Left ventricle myocardium superior (tissue), 1 donor: ENCODE data around the gene CRACDL. TPM values are rescaled to one million over a fixed set of nuclear protein-coding genes. Genes with fewer than 3 reads are reported as not detected.
A peak's percentile ranks its signal among the peaks of the same experiment; 100 is the strongest.
"Not testable (repeated sequence)": the region's sequence is repeated elsewhere in the genome, so short reads cannot be mapped to it uniquely, and the experiment has no call there.

Experiments
- ATAC-seq: fragments of 200-7000 bp; cut with Tn5 transposase; one replicate; pipeline ENCODE4 v1.9.1; 2020; ENCODE audit warnings: mild to moderate bottlenecking, moderate library complexity
- DNase-seq: peaks from one replicate; pipeline ENCODE4 v3.0.0-alpha.2; 2020
- intact Hi-C: fragments of 100-400 bp; cut with micrococcal nuclease; formaldehyde crosslinking; loops from one replicate; pipeline ENCODE4 v1.11.0; 2022
- total RNA-seq: library from RNA; stranded (reverse); fragmentation: NEBNext Ultra II Directional; extraction: Animal tissue kit (Norgen Biotek cat#: 25700); gene quantifications from one replicate; pipeline ENCODE4 v1.2.1, GENCODE V29; 2021
- donor health status: DM: no; HTN: yes; CAD: no; lungs with severe emphysema.

The CRACDL gene
- total RNA-seq, 1 donor from 2014 or later, result 4.0 TPM

DNA sequence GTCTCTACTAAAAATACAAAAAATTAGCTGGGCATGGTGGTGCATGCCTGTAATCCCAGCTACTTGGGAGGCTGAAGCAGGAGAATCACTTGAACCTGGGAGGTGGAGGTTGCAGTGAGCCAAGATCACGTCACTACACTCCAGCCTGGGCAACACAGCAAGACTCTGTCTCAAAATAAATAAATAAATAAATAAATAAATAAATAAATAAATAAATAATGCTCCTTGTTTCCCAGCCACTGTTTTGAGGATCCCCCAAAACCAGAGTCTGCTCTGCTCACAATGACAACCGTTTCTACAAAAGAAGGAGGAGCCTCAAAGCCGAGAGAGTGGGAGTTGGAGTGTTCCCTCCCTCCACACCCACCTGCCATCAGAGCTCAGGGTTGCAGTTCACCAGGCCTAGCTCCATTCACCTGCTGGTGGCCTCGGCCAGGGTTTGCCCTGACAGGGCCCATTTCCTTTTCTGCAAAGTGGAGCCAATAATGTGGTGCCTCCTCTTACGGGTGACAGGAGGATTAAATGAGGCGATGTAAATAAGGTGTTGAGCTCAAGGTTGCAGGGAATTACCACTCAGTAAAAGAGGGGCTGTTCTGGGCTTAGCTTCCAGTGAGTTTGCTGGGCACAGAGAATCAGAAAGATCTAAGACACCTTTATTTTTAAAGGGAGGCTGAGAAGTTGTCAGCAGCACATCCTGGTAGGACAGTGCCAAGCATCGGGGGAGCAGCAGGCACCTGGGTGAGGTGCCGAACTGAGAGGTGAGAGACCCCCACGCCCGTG lies 25.5 kb downstream of the CRACDL start:
- intact Hi-C loops, result no loop called here
- DNase-seq, result no peak
- no peak for ATAC-seq

DNA sequence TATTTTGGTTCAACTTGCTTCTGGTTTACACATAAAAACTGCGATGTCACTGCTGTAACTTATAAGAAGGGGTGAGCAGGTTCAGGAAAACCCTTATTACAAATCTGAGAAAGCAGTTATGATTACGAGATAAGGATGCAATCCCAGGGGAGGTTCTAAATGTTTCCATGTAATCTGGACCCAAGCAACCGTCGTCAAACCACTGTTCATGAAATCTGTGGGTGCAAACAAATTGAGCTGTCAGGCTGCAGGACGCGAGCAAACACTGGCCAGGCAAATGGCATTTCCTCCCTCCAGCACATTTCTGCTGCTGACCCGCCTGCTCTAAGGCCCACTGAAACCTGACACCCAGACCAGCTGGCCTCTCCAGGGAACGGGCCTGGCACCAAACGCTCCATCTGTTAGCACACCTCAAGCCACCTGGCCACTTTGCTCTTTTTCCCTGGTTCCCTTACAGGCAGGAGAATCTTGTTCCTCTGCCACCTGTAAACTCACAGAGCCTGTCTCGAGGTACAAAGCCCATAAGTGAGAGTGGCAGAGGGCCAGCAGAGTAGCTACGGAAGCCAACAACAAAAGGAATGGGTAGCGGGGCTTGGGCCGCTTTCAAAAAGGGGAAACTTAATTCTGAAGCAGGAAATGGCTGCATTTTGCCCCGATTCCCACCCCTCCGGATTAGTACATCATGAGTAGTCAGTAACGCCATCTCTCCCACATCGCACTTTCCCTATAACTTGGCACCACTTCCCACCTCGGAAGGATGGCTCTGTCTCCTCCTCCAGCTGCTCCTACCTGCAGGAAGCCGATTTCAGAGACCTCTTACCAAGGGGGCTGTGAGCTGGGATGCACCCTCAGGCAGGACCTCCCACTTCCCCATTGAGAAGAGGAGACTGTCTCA lies 26.5 kb downstream of the CRACDL start:
- DNase-seq (no peak), ATAC-seq (peak; percentile 61)
- intact Hi-C loops, result no loop called here

DNA sequence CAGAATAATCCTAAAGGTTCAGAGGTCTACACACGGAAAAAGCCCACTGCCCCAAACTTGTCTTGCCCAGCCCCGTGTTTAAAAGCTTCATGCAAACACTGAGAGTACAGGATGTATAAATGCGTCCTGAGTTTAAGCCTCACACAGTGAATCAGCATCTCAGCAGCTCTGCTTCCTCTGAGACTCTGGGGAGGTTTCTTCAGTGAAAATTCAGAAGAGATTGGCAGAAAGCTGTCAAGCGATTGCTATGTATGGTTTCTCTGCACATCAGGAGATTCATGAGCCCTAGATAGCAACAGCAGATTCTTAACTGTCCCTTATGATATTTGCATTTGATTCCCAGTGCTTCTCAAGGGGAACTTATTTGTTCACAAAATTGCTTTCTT lies 27.1 kb downstream of the CRACDL start:
- intact Hi-C loops, result no loop called here
- ATAC-seq (no peak), DNase-seq (no peak)

DNA sequence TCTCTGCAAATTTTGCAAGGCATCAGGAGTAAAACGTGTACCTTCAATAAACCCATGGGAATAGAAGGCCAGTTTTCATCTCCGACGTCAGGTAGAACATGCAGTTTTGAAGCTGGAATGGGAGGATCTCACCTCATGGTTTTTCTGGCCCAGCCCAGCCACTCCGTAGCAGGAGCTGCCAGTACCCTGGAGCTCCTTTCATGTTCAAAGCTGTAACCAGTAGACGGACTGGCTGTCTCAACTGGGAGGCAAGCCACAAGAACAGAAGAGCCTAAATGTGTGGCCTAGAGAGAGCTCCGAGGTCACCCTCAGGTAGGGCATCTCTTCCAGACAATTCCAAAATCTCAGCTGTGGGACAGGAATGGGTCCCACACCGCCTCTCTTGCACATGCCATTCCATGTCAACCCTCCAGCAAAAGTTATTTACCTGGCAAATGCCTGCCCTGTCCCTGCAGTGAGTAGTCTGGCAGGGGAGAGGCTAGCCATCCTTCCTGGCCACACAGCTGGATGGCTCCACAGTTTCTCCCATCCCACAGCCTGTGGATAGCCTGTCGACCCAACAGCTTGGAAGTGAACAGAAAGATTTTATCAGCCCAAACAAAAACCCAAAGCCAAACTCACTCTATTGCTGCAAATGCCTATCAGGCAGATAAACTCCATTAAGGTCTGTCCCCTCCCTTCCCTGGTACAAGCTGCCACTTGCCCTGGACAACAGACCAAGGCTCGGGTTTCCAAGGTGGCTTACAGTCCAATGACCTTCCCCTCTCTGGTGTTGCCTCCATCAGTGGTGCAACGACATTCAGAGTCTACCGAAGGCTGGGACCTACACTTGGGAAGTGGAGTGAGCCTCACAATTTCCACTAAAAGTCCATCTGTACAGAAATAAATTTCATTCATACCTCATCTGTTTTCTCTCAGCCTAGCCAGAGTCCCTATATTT lies 27.8 kb downstream of the CRACDL start:
- intact Hi-C loops, result no loop called here
- DNase-seq, result no peak
- ATAC-seq, result no peak

DNA sequence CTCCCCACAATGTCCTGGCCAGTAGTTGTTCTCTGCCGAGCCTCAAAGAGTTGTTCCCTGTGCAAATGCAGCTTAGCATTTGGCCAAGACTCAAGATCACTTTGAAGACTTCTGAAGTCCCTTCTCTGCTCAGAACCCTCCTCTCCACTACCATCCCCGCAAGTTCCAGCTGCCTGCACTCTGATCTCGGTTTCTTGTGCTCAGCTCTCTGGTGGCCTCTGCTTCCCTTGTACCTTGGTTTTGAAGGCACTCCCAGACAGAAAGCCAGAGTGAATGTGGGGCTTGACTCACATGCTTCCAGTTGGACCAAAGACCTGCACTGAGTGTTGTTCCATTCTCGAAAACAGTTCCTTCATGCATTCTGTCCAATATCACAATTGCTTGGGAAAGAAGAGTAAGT lies 28.6 kb downstream of the CRACDL start:
- DNase-seq, result no peak
- intact Hi-C loops, result no loop called here
- ATAC-seq, result no peak

DNA sequence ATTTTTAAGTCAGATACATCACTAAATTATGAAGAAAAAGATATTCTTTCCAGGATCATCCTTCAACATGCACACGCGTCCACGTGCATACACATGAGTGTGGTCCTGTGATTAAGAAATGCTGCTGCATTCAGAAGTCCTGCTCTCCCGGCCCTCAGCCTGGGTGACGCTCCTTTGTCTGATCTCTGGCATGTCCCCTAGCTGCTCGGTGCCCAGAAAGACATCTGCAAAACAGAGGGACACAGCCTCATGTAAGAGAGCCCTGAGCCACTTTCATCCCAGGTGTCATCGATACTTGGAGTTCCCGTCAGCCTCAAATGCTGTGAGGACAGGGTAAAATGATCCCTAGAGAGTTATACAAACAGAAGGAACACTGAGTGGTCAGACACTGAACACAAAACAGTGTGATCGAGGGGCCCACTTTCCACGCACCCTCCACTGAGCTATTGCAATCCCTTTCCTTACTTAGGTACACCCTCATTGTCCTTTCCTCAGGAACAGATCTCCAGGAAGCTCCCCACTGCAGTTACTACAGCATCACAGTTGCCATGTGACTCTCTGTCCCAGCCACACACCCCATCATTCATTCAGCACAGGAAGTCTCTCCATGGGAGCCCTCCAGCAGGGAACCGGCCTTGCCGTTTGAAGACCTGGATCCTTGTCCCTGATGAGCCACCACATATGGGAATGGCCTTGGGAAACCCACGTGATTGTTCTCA lies 32.1 kb downstream of the CRACDL start:
- intact Hi-C loops, result no loop called here
- ATAC-seq (no peak), DNase-seq (no peak)

DNA sequence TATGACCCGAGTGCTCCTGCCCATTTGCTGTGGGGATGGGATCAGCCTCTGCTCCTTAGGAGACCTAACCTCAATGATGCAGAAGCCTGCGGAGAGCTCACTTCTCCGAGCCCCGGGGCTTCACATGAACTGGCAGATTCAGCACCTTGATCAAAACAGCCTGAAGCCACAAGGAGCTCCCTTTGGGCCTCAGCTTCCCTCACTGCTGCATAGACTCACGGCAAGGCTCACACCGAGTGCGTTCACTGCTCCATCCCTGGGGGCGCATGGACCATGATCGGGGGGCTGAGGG lies 33.0 kb downstream of the CRACDL start:
- ATAC-seq (no peak), DNase-seq (no peak)
- intact Hi-C loops, result no loop called here

DNA sequence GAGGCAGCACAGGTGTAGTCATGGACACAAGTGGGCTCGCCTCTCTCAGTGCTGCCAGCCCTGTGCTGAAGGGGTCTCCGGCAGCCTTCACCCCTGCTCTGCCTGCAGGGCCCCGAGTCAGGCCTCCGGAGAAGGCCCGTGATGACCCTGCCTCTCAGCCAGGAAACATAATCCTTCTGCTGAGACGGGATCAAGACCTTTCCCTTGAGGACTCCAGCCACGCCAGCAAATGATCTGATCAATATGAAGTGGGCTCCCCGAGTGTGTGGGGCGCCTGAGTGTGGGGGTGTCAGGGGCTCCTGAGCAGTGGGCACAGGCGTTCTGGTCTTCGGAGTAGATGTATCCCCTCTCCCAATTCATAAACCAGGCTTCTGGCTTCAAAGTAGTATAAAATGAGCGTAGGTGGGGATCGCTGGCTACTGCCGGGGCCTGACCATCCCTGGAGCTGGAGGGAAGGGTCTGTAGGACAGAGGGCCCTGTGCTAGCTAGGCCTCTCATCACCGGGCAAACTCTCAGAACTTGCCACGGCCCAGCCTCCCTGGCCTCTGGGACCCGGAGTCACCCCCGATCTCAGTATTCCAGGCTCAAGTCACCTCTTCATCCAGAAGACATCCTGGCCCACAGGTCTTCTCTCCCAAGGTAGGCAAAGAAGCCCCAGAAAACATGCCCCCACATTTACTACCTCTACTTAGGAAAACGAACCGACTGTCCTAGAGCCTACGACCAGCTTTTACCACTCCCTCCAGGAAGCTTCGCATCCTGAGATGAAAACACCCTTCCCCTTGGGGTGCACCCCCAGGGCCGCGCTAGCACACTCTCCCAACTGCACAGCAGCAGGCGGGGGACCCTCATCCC lies 33.6 kb downstream of the CRACDL start:
- DNase-seq (no peak), ATAC-seq (no peak)

DNA sequence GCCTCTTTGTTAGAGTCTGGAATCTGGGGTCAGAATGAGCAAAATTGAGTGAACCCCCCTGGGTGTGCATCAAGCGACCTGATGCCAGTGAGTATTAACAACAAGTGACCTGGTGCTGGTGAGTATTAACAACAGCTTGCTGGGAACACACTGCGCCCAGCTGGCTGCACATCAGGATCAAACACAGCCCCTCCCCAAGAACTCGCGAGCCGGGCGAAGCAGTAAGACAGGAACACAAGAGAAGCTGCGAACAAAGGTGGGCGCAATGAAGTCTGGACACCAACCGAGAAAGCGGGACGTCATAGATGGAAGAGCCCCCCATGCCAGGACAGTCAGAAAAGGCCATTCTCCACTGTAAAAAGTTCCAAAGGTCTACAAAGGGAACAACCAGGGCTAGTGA lies 34.3 kb downstream of the CRACDL start:
- ATAC-seq, result no peak
- no peak for DNase-seq
- intact Hi-C loops, result no loop called here

More for the DNA sequence above, 33.6 kb downstream of the CRACDL start:
- intact Hi-C loops, result no loop called here

DNA sequence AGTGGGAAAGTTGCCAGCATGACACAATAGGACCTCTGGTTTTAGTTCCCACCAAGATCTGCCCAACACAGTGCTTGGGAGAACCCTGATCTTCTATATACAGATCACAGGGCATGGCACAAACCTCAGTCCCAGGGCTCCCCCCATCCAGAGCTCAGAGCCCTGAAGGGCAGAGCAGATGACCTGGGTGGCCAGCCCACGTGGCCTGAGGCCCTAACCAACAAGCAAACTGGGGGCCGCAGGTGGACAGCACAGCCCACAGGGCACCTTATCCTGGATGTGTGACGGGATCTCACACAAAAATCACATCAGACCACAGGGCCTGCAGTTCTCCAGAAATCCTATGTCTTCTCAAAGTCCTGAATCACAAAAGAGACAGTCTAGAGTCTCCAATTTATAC lies 34.7 kb downstream of the CRACDL start:
- no peak for DNase-seq
- intact Hi-C loops, result no loop called here

DNA sequence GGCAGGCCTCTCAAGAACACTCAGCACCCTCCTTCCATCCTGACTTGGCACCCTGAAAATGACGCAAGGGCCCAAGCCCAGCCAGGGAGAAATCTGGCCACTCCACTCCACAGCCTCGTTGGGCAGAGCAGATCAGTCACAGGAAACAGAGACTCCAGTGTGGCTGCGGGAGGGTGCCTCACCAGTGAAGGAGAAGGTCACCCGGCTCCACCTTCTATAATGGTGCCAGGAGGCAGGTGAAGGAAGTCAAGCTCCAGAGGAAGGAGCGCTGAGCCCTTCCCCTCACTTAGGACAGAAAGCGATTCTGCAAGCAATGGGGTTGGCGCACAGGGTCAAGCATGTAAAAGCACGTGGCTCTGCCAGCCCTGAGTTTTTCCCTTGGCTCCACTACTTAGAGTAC lies 35.3 kb downstream of the CRACDL start:
- intact Hi-C loops, result no loop called here
- no peak for ATAC-seq
- DNase-seq, result no peak

More for the DNA sequence above, 34.7 kb downstream of the CRACDL start:
- no peak for ATAC-seq

DNA sequence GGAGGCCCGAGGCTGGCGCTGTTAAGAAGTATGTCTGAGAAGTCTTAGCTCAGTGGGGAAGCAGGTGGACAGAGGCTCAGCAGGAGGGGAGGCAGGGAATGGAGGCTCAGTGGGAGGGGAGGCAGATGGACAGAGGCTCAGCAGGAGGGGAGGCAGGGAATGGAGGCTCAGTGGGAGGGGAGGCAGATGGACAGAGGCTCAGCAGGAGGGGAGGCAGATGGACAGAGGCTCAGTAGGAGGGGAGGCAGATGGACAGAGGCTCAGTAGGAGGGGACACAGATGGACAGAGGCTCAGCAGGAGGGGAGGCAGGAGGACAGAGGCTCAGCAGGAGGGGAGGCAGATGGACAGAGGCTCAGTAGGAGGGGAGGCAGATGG lies 36.3 kb downstream of the CRACDL start:
- ATAC-seq, DNase-seq, intact Hi-C loops: not testable (repeated sequence)

DNA sequence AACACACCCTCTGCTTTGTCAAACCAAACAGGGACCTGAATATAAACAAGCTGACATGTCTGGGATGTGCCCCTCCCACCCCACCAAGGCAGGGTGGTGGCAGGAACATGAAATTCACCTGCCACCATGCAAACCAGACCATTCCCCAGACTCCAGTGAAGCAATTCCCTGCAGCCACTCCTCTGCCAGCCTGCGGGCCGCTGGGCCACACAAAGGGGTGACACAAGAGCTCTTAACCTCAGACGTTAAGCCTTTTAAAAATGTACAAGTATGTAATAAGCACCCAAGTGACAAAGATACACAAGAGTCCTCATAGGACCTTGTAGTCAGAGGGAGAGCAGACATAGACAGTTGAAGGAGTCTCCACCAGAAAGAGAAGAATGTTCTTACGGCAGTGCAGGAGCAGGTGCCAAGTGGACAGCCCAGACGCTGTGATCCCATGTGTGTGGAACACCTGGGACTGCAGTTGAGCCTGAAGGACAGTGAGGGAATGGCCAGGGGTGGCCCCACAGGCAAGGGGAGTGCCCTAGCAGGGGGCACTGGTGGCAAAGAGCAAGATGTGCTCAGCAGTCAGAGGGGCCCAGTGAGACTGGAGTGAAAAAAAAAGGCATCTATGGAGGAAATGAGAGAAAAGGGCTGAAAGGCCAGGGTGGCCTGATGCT lies 36.9 kb downstream of the CRACDL start:
- ATAC-seq, result no peak
- intact Hi-C loops, result no loop called here
- DNase-seq, result no peak

DNA sequence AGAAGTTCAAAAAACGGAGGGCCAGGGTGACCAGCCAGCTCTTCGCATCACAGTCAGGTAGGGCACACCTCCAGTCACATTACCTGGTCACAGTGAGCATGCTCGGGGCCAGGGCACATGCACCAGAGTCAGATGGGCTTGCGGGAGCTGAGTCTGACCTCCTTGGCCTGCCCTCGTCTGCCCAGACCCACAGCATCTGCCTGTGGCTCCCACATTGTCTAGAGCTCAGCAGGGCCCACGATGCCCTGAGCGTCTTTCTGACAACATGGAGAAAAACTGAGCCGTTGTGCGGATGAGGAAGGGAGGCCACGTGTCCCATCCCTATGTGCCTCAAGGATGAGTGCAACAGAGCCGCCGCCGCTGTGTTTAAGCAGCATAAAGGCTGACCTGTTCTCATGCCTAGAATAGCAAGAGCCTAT lies 37.6 kb downstream of the CRACDL start:
- intact Hi-C loops, result no loop called here
- no peak for DNase-seq
- no peak for ATAC-seq

DNA sequence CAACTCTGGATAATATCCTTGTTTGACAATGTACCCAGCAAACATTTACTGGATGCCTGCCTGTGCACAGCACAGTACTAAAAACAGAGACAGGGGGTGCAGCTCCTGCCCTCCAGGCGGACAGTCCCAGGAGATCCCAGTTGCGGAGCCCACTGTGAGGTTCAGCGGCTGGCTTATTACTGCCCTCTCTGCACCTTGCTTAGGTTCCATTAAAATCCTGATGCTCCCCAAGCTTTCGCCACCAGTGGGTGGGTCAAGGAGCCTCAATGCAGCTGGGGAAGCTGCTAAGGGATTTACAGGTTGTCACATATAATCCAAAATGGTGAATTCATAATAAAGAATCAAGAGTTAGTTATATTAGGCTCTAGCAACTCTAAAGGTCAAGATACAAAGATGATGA lies 38.3 kb downstream of the CRACDL start:
- DNase-seq (no peak), ATAC-seq (no peak)
- intact Hi-C loops, result no loop called here

DNA sequence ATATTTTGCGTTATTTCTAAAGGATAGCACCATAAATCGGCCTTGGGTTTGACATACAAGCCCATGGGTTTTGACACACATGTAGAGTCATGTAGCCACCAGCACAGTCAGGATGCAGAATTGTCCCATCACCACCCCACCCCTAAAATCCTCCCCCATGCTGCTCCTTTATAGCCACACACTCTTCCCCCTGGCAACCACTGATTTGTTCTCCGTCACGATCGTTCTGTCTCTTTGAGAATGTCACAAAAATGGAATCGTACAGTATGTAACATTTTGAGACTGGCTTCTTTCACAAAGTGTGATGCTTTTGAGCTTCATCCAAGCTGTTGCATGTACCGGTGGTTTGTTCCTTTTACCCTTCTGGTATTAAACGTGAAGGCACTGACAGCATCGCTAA lies 39.1 kb downstream of the CRACDL start:
- DNase-seq (no peak), ATAC-seq (no peak)
- intact Hi-C loops, result no loop called here

DNA sequence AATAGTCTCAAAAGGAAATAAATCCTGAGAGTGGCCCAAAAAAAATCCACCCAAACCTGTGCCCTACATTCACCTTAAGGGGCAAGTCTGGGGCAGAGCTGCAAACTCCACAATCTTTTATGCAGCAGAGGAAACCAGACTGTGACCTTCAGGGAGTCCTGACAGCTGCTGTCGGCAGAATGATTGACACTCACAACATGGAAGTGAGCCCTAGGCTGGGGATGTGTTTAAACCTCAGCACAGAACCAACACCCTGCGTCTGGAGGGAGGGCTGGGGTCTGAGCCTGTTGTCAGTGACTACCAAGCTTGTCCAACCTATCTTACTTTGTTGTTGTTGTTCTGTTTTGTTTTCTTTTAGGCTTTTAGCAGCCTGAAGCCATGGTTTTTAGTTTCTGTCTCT lies 39.6 kb downstream of the CRACDL start:
- no peak for DNase-seq
- intact Hi-C loops, result no loop called here
- no peak for ATAC-seq

DNA sequence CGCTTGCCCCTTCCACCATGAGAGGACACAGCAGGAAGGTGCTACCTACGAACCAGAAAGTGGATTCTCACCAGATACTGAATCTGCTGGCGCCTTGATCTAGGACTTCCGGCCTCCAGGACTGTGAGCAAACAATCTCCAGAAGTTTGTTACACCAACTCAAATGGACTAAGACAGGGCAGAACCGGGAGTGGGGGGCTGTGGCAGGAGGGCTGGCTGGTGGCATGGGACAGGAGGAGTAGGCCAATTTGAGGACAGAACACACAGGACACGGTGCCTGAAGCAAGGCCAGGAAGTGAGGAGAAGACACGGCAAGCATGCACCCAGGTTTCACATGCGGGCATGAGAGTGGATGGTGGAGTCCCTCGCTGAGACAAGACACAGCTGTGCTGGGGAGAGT lies 40.1 kb downstream of the CRACDL start:
- DNase-seq (no peak), ATAC-seq (no peak)
- intact Hi-C loops, result no loop called here
